Thymus (tissue), 11 donors: ENCODE results near the gene KCTD19. TPM values are rescaled to one million over a fixed set of nuclear protein-coding genes. Genes with fewer than 3 reads are reported as not detected.
A peak's percentile ranks its signal among the peaks of the same experiment; 100 is the strongest.

Experiments
- DNase-seq, 9 donors: peaks; one replicate each; pipeline ENCODE4 v3.0.0-alpha.2; 2013; ENCODE audit warnings: low spot score in 9 of 9, low read depth in 6 of 9, missing footprints in 1 of 9
- H3K27ac ChIP-seq, 2 donors: one replicate each; pipeline ENCODE4 v1.5.1; 2013; ENCODE audit warnings: control low read depth in 1 of 2, low read depth in 1 of 2, low read length in 1 of 2, mild to moderate bottlenecking in 1 of 2, moderate library complexity in 1 of 2
- H3K27me3 ChIP-seq, 2 donors: one replicate each; pipeline ENCODE4 v1.5.1; 2013; ENCODE audit warnings: low read length in 1 of 2; ENCODE audit not compliant: control insufficient read depth in 2 of 2, insufficient read depth in 1 of 2
- H3K36me3 ChIP-seq, 2 donors: one replicate each; pipeline ENCODE4 v1.5.1; 2013; ENCODE audit warnings: low read length in 1 of 2, mild to moderate bottlenecking in 1 of 2, moderate library complexity in 1 of 2; ENCODE audit not compliant: control insufficient read depth in 2 of 2, insufficient read depth in 2 of 2
- H3K4me1 ChIP-seq, 2 donors: one replicate each; pipeline ENCODE4 v1.5.1; 2013; ENCODE audit warnings: low read length in 2 of 2; ENCODE audit not compliant: control insufficient read depth in 2 of 2, insufficient read depth in 2 of 2
- H3K4me3 ChIP-seq, 2 donors: one replicate each; pipeline ENCODE4 v1.5.1; 2013; ENCODE audit warnings: low read length in 2 of 2, control low read depth in 1 of 2, mild to moderate bottlenecking in 1 of 2
- H3K9me3 ChIP-seq, 2 donors: one replicate each; pipeline ENCODE4 v1.5.1; 2013; ENCODE audit warnings: low read length in 1 of 2, mild to moderate bottlenecking in 1 of 2; ENCODE audit not compliant: control insufficient read depth in 2 of 2, insufficient read depth in 1 of 2
- WGBS: extraction: QIAGEN DNeasy Blood & Tissue Kit; methylation state at CpG from one replicate; pipeline ENCODE4 v1.1.7; 2013; 5-methylcytosine and 5-hydroxymethylcytosine counted together
- polyA plus RNA-seq: library from polyadenylated mRNA; stranded (reverse); fragments of 200-250 nt; gene quantifications from one replicate; pipeline ENCODE4 v1.2.3, GENCODE V29; 2013
- total RNA-seq: library from RNA; stranded (reverse); fragments of 120-200 nt; gene quantifications from one replicate; pipeline ENCODE4 v1.2.4, GENCODE V29; 2013
- donor health status: healthy.

KCTD19 gene
- total and polyA plus RNA-seq, 2 donors = 0.19 to 0.34 TPM

- no peak overlapping the region for H3K27ac ChIP-seq
- peaks cover 0 to 4% of the 10 kb centered on the region in 2 donors for H3K9me3 ChIP-seq
- H3K27me3 ChIP-seq = no peaks in the 10 kb centered on the region
- WGBS = 97% methylated on average over 14 of the region's 14 CpGs
- H3K4me1 ChIP-seq = peaks cover 3 to 18% of the 10 kb centered on the region in 2 donors
- H3K36me3 ChIP-seq = peaks cover 2 to 13% of the 10 kb centered on the region in 2 donors
- DNase-seq = no peak
- no peak overlapping the region for H3K4me3 ChIP-seq
These were observed 44.8 kb downstream of the KCTD19 start for GRCh38 chr16:67281536-67282446.

- H3K4me3 ChIP-seq = no peak overlapping the region
- no peak overlapping the region for H3K27ac ChIP-seq
- H3K27me3 ChIP-seq = no peaks in the 10 kb centered on the region
- peaks cover 3 to 18% of the 10 kb centered on the region in 2 donors for H3K4me1 ChIP-seq
- H3K36me3 ChIP-seq = peaks cover 4 to 12% of the 10 kb centered on the region in 2 donors
- no peak for DNase-seq
- WGBS = 98% methylated on average over 15 of the region's 15 CpGs
- peaks cover 0 to 4% of the 10 kb centered on the region in 2 donors for H3K9me3 ChIP-seq
These were observed 46.2 kb downstream of the KCTD19 start for GRCh38 chr16:67280090-67281015.

GRCh38 chr16:67279296-67280089 lies 47.0 kb downstream of the KCTD19 start, which contains the start of gene PLEKHG4:
PLEKHG4 (plus strand) TSS chr16:67279532; CDS start chr16:67280045, 513 bp downstream.
- H3K9me3 ChIP-seq = peaks cover 0 to 4% of the 10 kb centered on the region in 2 donors
- 30% methylated on average over 83 of the region's 83 CpGs for WGBS

GRCh38 chr16:67278773-67279295 lies 47.7 kb downstream of the KCTD19 start:
- peak in 6 of 9 donors; percentile 15 to 57 (median 20) for DNase-seq

More at GRCh38 chr16:67279296-67280089, 47.0 kb downstream of the KCTD19 start, which contains the start of gene PLEKHG4:
- Histone ChIP-seq H3K27me3 (no peaks in the 10 kb centered on the region), H3K4me3 (peak within 1 kb of the TSS; percentile 58 to 79), H3K36me3 (peaks cover 4 to 12% of the 10 kb centered on the region in 2 donors), H3K27ac (no peak within 1 kb of the TSS), H3K4me1 (peaks cover 3 to 18% of the 10 kb centered on the region in 2 donors)
- peak; percentile 18 to 84 (median 63) for DNase-seq

GRCh38 chr16:67277999-67278772 lies 48.4 kb downstream of the KCTD19 start:
- Histone ChIP-seq H3K4me1 (peaks cover 3 to 18% of the 10 kb centered on the region in 2 donors), H3K27ac (peak overlapping the region in 1 of 2 donors; percentile 52), H3K27me3 (no peaks in the 10 kb centered on the region), H3K9me3 (peaks cover 0 to 4% of the 10 kb centered on the region in 2 donors), H3K36me3 (peaks cover 4 to 12% of the 10 kb centered on the region in 2 donors), H3K4me3 (peak overlapping the region; percentile 58 to 79)
- 82% methylated on average over 13 of the region's 13 CpGs for WGBS
- peak in 1 of 9 donors; percentile 17 for DNase-seq

More at GRCh38 chr16:67278773-67279295, 47.7 kb downstream of the KCTD19 start:
- peaks cover 3 to 18% of the 10 kb centered on the region in 2 donors for H3K4me1 ChIP-seq
- H3K36me3 ChIP-seq = peaks cover 4 to 12% of the 10 kb centered on the region in 2 donors
- H3K27ac ChIP-seq = no peak overlapping the region
- 2% methylated on average over 42 of the region's 42 CpGs for WGBS
- H3K9me3 ChIP-seq = peaks cover 0 to 4% of the 10 kb centered on the region in 2 donors
- peak overlapping the region; percentile 58 to 79 for H3K4me3 ChIP-seq
- no peaks in the 10 kb centered on the region for H3K27me3 ChIP-seq

- Histone ChIP-seq H3K27ac (peak overlapping the region in 1 of 2 donors; percentile 52), H3K27me3 (no peaks in the 10 kb centered on the region), H3K4me3 (no peak overlapping the region), H3K36me3 (peaks cover 4 to 12% of the 10 kb centered on the region in 2 donors), H3K9me3 (peaks cover 0 to 4% of the 10 kb centered on the region in 2 donors), H3K4me1 (peaks cover 3 to 18% of the 10 kb centered on the region in 2 donors)
- no peak for DNase-seq
- WGBS = 97% methylated on average over 4 of the region's 4 CpGs
These were observed 49.1 kb downstream of the KCTD19 start for GRCh38 chr16:67277294-67277998.

GRCh38 chr16:67275321-67275720 lies 51.2 kb downstream of the KCTD19 start:
- Histone ChIP-seq H3K36me3 (peaks cover 4 to 12% of the 10 kb centered on the region in 2 donors), H3K4me1 (peaks cover 3 to 16% of the 10 kb centered on the region in 2 donors), H3K4me3 (no peak overlapping the region), H3K27ac (no peak overlapping the region), H3K9me3 (peaks cover 0 to 4% of the 10 kb centered on the region in 2 donors), H3K27me3 (no peaks in the 10 kb centered on the region)
- WGBS = 100% methylated on average over 2 of the region's 2 CpGs
- no peak for DNase-seq
